Thyroid gland (tissue), 4 donors: ENCODE measurements around the gene LRRC74B.

Experiments
- POLR2A ChIP-seq, 2 donors: fragments of 450-650 bp; IDR thresholded peaks; one replicate each; pipeline ENCODE4 v1.6.1; 2017; ENCODE audit warnings: antibody characterized with exemption in 2 of 2, mild to moderate bottlenecking in 2 of 2, moderate library complexity in 1 of 2
- TF ChIP-seq, protein P1 (sequence below), 6 experiments: fragments of 200-600 bp in 3 of 6; fragments of 450-650 bp in 3 of 6; sonication (generic) in 3 of 6; IDR thresholded peaks; one replicate each; pipeline ENCODE4 v1.5.1; 2016 to 2019; ENCODE audit warnings: antibody characterized with exemption in 6 of 6, mild to moderate bottlenecking in 2 of 6, inconsistent platforms in 1 of 6, moderate library complexity in 1 of 6

DNA sequence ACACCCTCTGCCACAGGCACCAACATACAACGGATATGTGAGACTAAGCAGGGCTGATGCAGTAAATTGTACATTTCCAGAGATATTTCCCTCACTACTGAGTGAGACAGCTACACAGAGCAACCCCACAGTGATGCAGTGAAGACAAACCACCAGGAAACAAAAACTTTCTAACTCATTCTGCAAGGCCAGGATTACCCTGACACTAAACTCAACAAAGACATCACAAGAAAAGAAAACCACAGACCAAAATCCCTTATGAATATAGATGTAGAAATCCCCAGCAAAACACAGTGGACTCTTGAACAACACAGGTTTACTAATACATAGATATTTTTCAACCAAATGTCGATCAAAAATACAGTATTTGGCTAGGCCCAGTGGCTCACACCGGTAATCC, 11.9 kb upstream of the LRRC74B start:
- TF ChIP-seq, protein P1, sequence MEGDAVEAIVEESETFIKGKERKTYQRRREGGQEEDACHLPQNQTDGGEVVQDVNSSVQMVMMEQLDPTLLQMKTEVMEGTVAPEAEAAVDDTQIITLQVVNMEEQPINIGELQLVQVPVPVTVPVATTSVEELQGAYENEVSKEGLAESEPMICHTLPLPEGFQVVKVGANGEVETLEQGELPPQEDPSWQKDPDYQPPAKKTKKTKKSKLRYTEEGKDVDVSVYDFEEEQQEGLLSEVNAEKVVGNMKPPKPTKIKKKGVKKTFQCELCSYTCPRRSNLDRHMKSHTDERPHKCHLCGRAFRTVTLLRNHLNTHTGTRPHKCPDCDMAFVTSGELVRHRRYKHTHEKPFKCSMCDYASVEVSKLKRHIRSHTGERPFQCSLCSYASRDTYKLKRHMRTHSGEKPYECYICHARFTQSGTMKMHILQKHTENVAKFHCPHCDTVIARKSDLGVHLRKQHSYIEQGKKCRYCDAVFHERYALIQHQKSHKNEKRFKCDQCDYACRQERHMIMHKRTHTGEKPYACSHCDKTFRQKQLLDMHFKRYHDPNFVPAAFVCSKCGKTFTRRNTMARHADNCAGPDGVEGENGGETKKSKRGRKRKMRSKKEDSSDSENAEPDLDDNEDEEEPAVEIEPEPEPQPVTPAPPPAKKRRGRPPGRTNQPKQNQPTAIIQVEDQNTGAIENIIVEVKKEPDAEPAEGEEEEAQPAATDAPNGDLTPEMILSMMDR (IDR thresholded peaks at IDR 0.05) = no peak
- no peak for TF ChIP-seq POLR2A (IDR thresholded peaks at IDR 0.05)
